HepG2 (cell line): Measurements from ENCODE around the gene CAPN11. TPM values are rescaled to one million over a fixed set of nuclear protein-coding genes. Genes with fewer than 3 reads are reported as not detected.

ENCODE experiments used
- ARNT ChIP-seq: fragments of 450-650 bp; IDR thresholded peaks from 2 replicates; pipeline ENCODE4 v1.6.1; 2017
- BCL3 ChIP-seq: sonication (generic); formaldehyde crosslinking; IDR thresholded peaks from 2 replicates; pipeline ENCODE4 v1.5.1; 2020; ENCODE audit warnings: mild to moderate bottlenecking, missing genetic modification reagents, moderate library complexity
- HNRNPL ChIP-seq: fragments of 200-400 bp; formaldehyde crosslinking; IDR thresholded peaks from 2 replicates; pipeline ENCODE4 v1.6.1; 2017; ENCODE audit warnings: mild to moderate bottlenecking, low read depth, low read length
- MEIS1 ChIP-seq: sonication (generic); formaldehyde crosslinking; IDR thresholded peaks from 2 replicates; pipeline ENCODE4 v1.9.0; 2021; ENCODE audit warnings: mild to moderate bottlenecking, missing genetic modification reagents, moderate library complexity, borderline replicate concordance
- NCOR1 ChIP-seq: fragments of 200-600 bp; sonication (generic); IDR thresholded peaks from 2 replicates; pipeline ENCODE4 v1.7.0; 2017; ENCODE audit warnings: antibody characterized with exemption, low read length, borderline replicate concordance
- NFKBIZ ChIP-seq: IDR thresholded peaks from 2 replicates; pipeline ENCODE4 v1.6.1; 2018; ENCODE audit warnings: missing genetic modification reagents, missing compliant biosample characterization
- PLSCR1 ChIP-seq: sonication (generic); formaldehyde crosslinking; IDR thresholded peaks from 2 replicates; pipeline ENCODE4 v1.5.0; 2020; ENCODE audit warnings: missing genetic modification reagents, mild to moderate bottlenecking, borderline replicate concordance
- REL ChIP-seq: sonication (generic); formaldehyde crosslinking; conservative IDR thresholded peaks from 2 replicates; pipeline ENCODE4 v1.8.0; 2022; ENCODE audit warnings: mild to moderate bottlenecking, missing genetic modification reagents, moderate library complexity
- SATB2 ChIP-seq: sonication (generic); formaldehyde crosslinking; IDR thresholded peaks from 2 replicates; pipeline ENCODE4 v1.5.0; 2020; ENCODE audit warnings: missing genetic modification reagents
- SMC3 ChIP-seq: IDR thresholded peaks from 2 replicates; pipeline ENCODE4 v1.6.1; 2011; ENCODE audit warnings: low read length, improper control_type of control experiment
- ZFP90 ChIP-seq: sonication (generic); formaldehyde crosslinking; IDR thresholded peaks from 2 replicates; pipeline ENCODE4 v1.8.0; 2022; ENCODE audit warnings: missing genetic modification reagents, mild to moderate bottlenecking, inconsistent platforms, borderline replicate concordance
- ZFY ChIP-seq: sonication (generic); formaldehyde crosslinking; IDR thresholded peaks from 2 replicates; pipeline ENCODE4 v1.4.0; 2020; ENCODE audit warnings: missing genetic modification reagents
- ZNF230 ChIP-seq: sonication (generic); formaldehyde crosslinking; IDR thresholded peaks from 2 replicates; pipeline ENCODE4 v1.4.0; 2020; ENCODE audit warnings: mild to moderate bottlenecking, missing genetic modification reagents
- ZNF513 ChIP-seq: sonication (generic); formaldehyde crosslinking; conservative IDR thresholded peaks from 2 replicates; pipeline ENCODE4 v1.5.0; 2020; ENCODE audit warnings: missing genetic modification reagents
- ZNF740 ChIP-seq: sonication (generic); formaldehyde crosslinking; IDR thresholded peaks from 2 replicates; pipeline ENCODE4 v1.4.0; 2020; ENCODE audit warnings: missing genetic modification reagents
- polyA plus RNA-seq, 8 experiments: library from polyadenylated mRNA; depleted of rRNA in 3 of 8; stranded (reverse) in 7 of 8; unstranded in 1 of 8; fragments of >200 nt; fragmentation: Illumina TruSeq in 4 of 8; extraction: Trizol in 4 of 8; gene quantifications; 2 replicates each; pipeline versions ENCODE4 v1.2.1 to v1.2.3, GENCODE V29; 2011 to 2016; ENCODE audit warnings: low read depth in 4 of 8, missing spikeins in 1 of 8, mixed read lengths in 1 of 8; ENCODE audit not compliant: insufficient read depth in 1 of 8
- total RNA-seq, 5 experiments: library from RNA; depleted of rRNA; stranded (reverse); fragments of >200 nt; fragmentation: Illumina TruSeq; extraction: Trizol; gene quantifications; 2 replicates each; pipeline ENCODE4 v1.2.3, GENCODE V29; 2016; ENCODE audit warnings: low read depth in 1 of 5
- TF ChIP-seq, protein P1 (sequence below): sonication (generic); formaldehyde crosslinking; IDR thresholded peaks from 2 replicates; pipeline ENCODE4 v1.4.0; 2020; ENCODE audit warnings: mild to moderate bottlenecking, missing genetic modification reagents
- TF ChIP-seq, protein P2 (sequence below): sonication (generic); formaldehyde crosslinking; IDR thresholded peaks from 2 replicates; pipeline ENCODE4 v1.4.0; 2020; ENCODE audit warnings: missing genetic modification reagents

CAPN11 gene
- total and polyA plus RNA-seq, 2 of the 13 experiments (the other 11 are each of a cell fraction or from before 2014, with no cell fraction given), result 0.07 to 0.11 TPM

DNA sequence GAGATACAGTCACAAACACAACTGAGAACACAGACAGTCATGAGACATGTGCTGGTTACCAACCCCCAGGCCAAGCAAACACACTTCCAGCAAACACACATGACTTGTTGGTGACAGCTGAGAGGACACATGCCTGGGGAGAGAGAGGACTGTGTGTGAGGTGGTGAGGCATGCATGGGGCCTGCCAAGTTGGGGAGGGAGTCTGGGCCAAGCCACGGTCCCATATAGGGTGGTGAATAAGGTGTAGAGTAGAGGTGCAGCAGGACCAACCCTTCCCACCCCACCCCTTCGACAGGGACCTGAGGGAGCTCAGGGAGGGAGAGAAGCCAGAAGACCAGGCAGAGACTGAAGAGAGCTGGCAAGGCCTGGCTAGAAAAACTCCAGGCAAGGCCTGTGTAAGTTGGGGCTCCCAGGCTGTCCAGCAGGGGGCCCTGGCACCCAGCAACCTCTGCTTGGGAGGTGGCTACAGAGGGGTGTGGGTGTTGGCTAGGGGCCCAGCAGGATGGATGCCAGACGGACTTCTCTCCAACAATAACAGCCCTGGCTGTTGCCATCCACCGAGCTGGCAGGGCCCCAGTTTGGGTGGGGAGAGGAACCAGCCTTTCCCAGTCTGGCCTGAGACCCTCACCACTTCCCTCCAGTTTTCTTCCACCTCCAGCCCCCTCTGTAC lies 62.8 kb downstream of the CAPN11 start (continued):
- TF ChIP-seq, protein P1, sequence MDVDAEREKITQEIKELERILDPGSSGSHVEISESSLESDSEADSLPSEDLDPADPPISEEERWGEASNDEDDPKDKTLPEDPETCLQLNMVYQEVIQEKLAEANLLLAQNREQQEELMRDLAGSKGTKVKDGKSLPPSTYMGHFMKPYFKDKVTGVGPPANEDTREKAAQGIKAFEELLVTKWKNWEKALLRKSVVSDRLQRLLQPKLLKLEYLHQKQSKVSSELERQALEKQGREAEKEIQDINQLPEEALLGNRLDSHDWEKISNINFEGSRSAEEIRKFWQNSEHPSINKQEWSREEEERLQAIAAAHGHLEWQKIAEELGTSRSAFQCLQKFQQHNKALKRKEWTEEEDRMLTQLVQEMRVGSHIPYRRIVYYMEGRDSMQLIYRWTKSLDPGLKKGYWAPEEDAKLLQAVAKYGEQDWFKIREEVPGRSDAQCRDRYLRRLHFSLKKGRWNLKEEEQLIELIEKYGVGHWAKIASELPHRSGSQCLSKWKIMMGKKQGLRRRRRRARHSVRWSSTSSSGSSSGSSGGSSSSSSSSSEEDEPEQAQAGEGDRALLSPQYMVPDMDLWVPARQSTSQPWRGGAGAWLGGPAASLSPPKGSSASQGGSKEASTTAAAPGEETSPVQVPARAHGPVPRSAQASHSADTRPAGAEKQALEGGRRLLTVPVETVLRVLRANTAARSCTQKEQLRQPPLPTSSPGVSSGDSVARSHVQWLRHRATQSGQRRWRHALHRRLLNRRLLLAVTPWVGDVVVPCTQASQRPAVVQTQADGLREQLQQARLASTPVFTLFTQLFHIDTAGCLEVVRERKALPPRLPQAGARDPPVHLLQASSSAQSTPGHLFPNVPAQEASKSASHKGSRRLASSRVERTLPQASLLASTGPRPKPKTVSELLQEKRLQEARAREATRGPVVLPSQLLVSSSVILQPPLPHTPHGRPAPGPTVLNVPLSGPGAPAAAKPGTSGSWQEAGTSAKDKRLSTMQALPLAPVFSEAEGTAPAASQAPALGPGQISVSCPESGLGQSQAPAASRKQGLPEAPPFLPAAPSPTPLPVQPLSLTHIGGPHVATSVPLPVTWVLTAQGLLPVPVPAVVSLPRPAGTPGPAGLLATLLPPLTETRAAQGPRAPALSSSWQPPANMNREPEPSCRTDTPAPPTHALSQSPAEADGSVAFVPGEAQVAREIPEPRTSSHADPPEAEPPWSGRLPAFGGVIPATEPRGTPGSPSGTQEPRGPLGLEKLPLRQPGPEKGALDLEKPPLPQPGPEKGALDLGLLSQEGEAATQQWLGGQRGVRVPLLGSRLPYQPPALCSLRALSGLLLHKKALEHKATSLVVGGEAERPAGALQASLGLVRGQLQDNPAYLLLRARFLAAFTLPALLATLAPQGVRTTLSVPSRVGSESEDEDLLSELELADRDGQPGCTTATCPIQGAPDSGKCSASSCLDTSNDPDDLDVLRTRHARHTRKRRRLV, result 0 out of 2 replicates have a peak, but pooled peaks have one; percentile 37
- 0 out of 2 replicates have a peak, but pooled peaks have one; percentile 55 for TF ChIP-seq BCL3 (CRISPR knock-in tag)
- TF ChIP-seq ARNT, result no peak
- TF ChIP-seq REL (CRISPR knock-in tag), result no peak
- TF ChIP-seq ZFY (CRISPR knock-in tag), result peak; percentile 85
- no peak for TF ChIP-seq PLSCR1 (CRISPR knock-in tag)
- peak; percentile 54; the same call in 1 of the 2 replicates for TF ChIP-seq SMC3
- TF ChIP-seq HNRNPL, result peak; percentile 92
- TF ChIP-seq MEIS1 (CRISPR knock-in tag), result 0 out of 2 replicates have a peak, but pooled peaks have one; percentile 74
- TF ChIP-seq ZNF230 (CRISPR knock-in tag), result 0 out of 2 replicates have a peak, but pooled peaks have one; percentile 32
- TF ChIP-seq SATB2, result no peak
- TF ChIP-seq ZNF740 (CRISPR knock-in tag), result no peak
- no peak for TF ChIP-seq NCOR1
- peak; percentile 40; the same call in 1 of the 2 replicates for TF ChIP-seq ZFP90 (CRISPR knock-in tag)
- TF ChIP-seq, protein P2, sequence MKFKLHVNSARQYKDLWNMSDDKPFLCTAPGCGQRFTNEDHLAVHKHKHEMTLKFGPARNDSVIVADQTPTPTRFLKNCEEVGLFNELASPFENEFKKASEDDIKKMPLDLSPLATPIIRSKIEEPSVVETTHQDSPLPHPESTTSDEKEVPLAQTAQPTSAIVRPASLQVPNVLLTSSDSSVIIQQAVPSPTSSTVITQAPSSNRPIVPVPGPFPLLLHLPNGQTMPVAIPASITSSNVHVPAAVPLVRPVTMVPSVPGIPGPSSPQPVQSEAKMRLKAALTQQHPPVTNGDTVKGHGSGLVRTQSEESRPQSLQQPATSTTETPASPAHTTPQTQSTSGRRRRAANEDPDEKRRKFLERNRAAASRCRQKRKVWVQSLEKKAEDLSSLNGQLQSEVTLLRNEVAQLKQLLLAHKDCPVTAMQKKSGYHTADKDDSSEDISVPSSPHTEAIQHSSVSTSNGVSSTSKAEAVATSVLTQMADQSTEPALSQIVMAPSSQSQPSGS (CRISPR knock-in tag), result peak; percentile 71
- TF ChIP-seq NFKBIZ, result no peak
- no peak for TF ChIP-seq ZNF513 (CRISPR knock-in tag)
